Mesodermal cell (in vitro differentiated cells): Measurements from ENCODE around the gene DHX36.

ENCODE experiments used
- H3K27ac ChIP-seq: 2 replicates; pipeline ENCODE4 v1.7.0; 2013; ENCODE audit warnings: mild to moderate bottlenecking, low read depth, low read length, moderate library complexity; ENCODE audit not compliant: severe bottlenecking
- H3K36me3 ChIP-seq: 2 replicates; pipeline ENCODE4 v1.7.1; 2013; ENCODE audit warnings: mild to moderate bottlenecking, low read length, moderate library complexity; ENCODE audit not compliant: control insufficient read depth, insufficient read depth
- H3K4me1 ChIP-seq: one replicate; pipeline ENCODE4 v1.7.1; 2013; ENCODE audit warnings: mild to moderate bottlenecking, low read length; ENCODE audit not compliant: insufficient read depth, control insufficient read depth, poor library complexity, severe bottlenecking
- H3K4me3 ChIP-seq: 2 replicates; pipeline ENCODE4 v1.7.0; 2013; ENCODE audit warnings: low read length, control low read depth, mild to moderate bottlenecking; ENCODE audit not compliant: insufficient read depth, poor library complexity, severe bottlenecking; ENCODE audit errors: extremely low read depth
- H3K9me3 ChIP-seq: 2 replicates; pipeline ENCODE4 v1.7.1; 2013; ENCODE audit warnings: mild to moderate bottlenecking, low read length, moderate library complexity; ENCODE audit not compliant: control insufficient read depth
- WGBS, 2 experiments: methylation state at CpG; one replicate each; pipeline ENCODE4 v1.1.5; 2013; ENCODE audit warnings: missing lambda C conversion rate in 2 of 2; ENCODE audit not compliant: insufficient coverage in 2 of 2; 5-methylcytosine and 5-hydroxymethylcytosine counted together

The DHX36 gene

GRCh38 chr3:154290187-154290586 is 34.1 kb downstream of the DHX36 start:
- Histone ChIP-seq H3K27ac (no peak overlapping the region), H3K4me3 (no peak overlapping the region), H3K36me3 (peaks cover 74% of the 10 kb centered on the region), H3K9me3 (no peaks in the 10 kb centered on the region), H3K4me1 (no peaks in the 10 kb centered on the region)
- 95% methylated on average over 4 of the region's 5 CpGs; no CpG with 5 or more reads in 1 of the 2 experiments for whole genome bisulfite sequencing, 2 experiments

GRCh38 chr3:154285221-154285620 is 39.1 kb downstream of the DHX36 start:
- H3K9me3 ChIP-seq, result no peaks in the 10 kb centered on the region
- no peak overlapping the region for H3K4me3 ChIP-seq
- WGBS, 2 experiments, result 94% methylated on average over 2 of the region's 2 CpGs; no CpG with 5 or more reads in 1 of the 2 experiments
- no peaks in the 10 kb centered on the region for H3K4me1 ChIP-seq
- peaks cover 63% of the 10 kb centered on the region for H3K36me3 ChIP-seq
- no peak overlapping the region for H3K27ac ChIP-seq

GRCh38 chr3:154280161-154280560 is 44.1 kb downstream of the DHX36 start:
- no CpG with 5 or more reads among the region's 1 CpG for WGBS, 2 experiments

GRCh38 chr3:154275965-154276364 is 48.3 kb downstream of the DHX36 start:
- Histone ChIP-seq H3K4me1 (no peaks in the 10 kb centered on the region), H3K36me3 (peaks cover 74% of the 10 kb centered on the region), H3K4me3 (no peak overlapping the region), H3K9me3 (no peaks in the 10 kb centered on the region), H3K27ac (no peak overlapping the region)
- 100% methylated on average over 2 of the region's 2 CpGs for WGBS, 2 experiments

More at GRCh38 chr3:154280161-154280560, 44.1 kb downstream of the DHX36 start:
- H3K9me3 ChIP-seq, result no peaks in the 10 kb centered on the region
- no peak overlapping the region for H3K4me3 ChIP-seq
- no peaks in the 10 kb centered on the region for H3K4me1 ChIP-seq
- peaks cover 62% of the 10 kb centered on the region for H3K36me3 ChIP-seq
- H3K27ac ChIP-seq, result no peak overlapping the region

- Histone ChIP-seq H3K36me3 (peaks cover 76% of the 10 kb centered on the region), H3K4me3 (no peak overlapping the region), H3K9me3 (peaks cover under 1% of the 10 kb centered on the region), H3K4me1 (no peaks in the 10 kb centered on the region), H3K27ac (no peak overlapping the region)
- WGBS, 2 experiments, result 92 to 100% methylated on average over 1 of the region's 2 CpGs
These were observed 49.0 kb downstream of the DHX36 start for GRCh38 chr3:154275292-154275691.

- peaks cover 3% of the 10 kb centered on the region for H3K9me3 ChIP-seq
- H3K4me1 ChIP-seq, result no peaks in the 10 kb centered on the region
- 94 to 97% methylated on average over 2 of the region's 2 CpGs for whole genome bisulfite sequencing, 2 experiments
- no peak overlapping the region for H3K27ac ChIP-seq
- H3K36me3 ChIP-seq, result peaks cover 80% of the 10 kb centered on the region
- H3K4me3 ChIP-seq, result no peak overlapping the region
These were observed 49.9 kb downstream of the DHX36 start for GRCh38 chr3:154274348-154274747.

GRCh38 chr3:154273381-154273780 is 50.9 kb downstream of the DHX36 start:
- H3K27ac ChIP-seq, result no peak overlapping the region
- WGBS, 2 experiments, result 89 to 100% methylated on average over 1 to 2 of the region's 2 CpGs
- H3K36me3 ChIP-seq, result peaks cover 70% of the 10 kb centered on the region
- H3K9me3 ChIP-seq, result peaks cover 6% of the 10 kb centered on the region
- no peaks in the 10 kb centered on the region for H3K4me1 ChIP-seq
- H3K4me3 ChIP-seq, result no peak overlapping the region

GRCh38 chr3:154254527-154254926 is 69.8 kb downstream of the DHX36 start:
- H3K9me3 ChIP-seq, result no peaks in the 10 kb centered on the region

GRCh38 chr3:154252759-154253638 is 71.3 kb downstream of the DHX36 start:
- Histone ChIP-seq H3K36me3 (peaks cover 52% of the 10 kb centered on the region), H3K4me3 (no peak overlapping the region), H3K4me1 (no peaks in the 10 kb centered on the region), H3K9me3 (no peaks in the 10 kb centered on the region), H3K27ac (no peak overlapping the region)
- 8% methylated on average over 6 of the region's 11 CpGs for WGBS, 2 experiments

More at GRCh38 chr3:154254527-154254926, 69.8 kb downstream of the DHX36 start:
- WGBS, 2 experiments, result 96 to 97% methylated on average over 8 of the region's 8 CpGs
- Histone ChIP-seq H3K4me1 (no peaks in the 10 kb centered on the region), H3K36me3 (peaks cover 65% of the 10 kb centered on the region), H3K27ac (no peak overlapping the region), H3K4me3 (no peak overlapping the region)

- no peaks in the 10 kb centered on the region for H3K4me1 ChIP-seq
- peaks cover 45% of the 10 kb centered on the region for H3K36me3 ChIP-seq
- H3K9me3 ChIP-seq, result no peaks in the 10 kb centered on the region
- no peak overlapping the region for H3K27ac ChIP-seq
- no peak overlapping the region for H3K4me3 ChIP-seq
- WGBS, 2 experiments, result 94 to 96% methylated on average over 3 of the region's 3 CpGs
These were observed 72.7 kb downstream of the DHX36 start for GRCh38 chr3:154251610-154252009.

- H3K4me3 ChIP-seq, result no peak overlapping the region
These were observed 74.0 kb downstream of the DHX36 start for GRCh38 chr3:154250291-154250690.

More at GRCh38 chr3:154250291-154250690, 74.0 kb downstream of the DHX36 start:
- Histone ChIP-seq H3K27ac (no peak overlapping the region), H3K9me3 (no peaks in the 10 kb centered on the region), H3K36me3 (peaks cover 42% of the 10 kb centered on the region), H3K4me1 (no peaks in the 10 kb centered on the region)
- WGBS, 2 experiments, result 90 to 100% methylated on average over 1 to 3 of the region's 4 CpGs
